Measurements from ENCODE around the gene PNPLA8. TPM values are rescaled to one million over a fixed set of nuclear protein-coding genes. Genes with fewer than 3 reads are reported as not detected.

PNPLA8 gene
- total and polyA plus RNA-seq, 2 of the 4 experiments (the other 2 are of a cell fraction), result 7.0 to 14.5 TPM

GRCh38 chr7:108441392-108441955 lies 84.5 kb downstream of the PNPLA8 start:
- H2AFZ ChIP-seq (replicated peaks; ENCODE audit: low read length, poor library complexity), result no peak overlapping the region
- no peak overlapping the region for H3K4ac ChIP-seq (ENCODE audit: low read depth, low read length)
- H4K8ac ChIP-seq (ENCODE audit: low read depth in 2 of 2, low read length in 2 of 2), result no peak overlapping the region
- H2BK120ac ChIP-seq (ENCODE audit: low read depth, low read length), result no peak overlapping the region
- no peak overlapping the region for H3K23ac ChIP-seq (ENCODE audit: low read depth, low read length)
- no peaks in the 10 kb centered on the region for H3K4me1 ChIP-seq (ENCODE audit: control insufficient read depth, insufficient read depth, low read length)
- WGBS, 2 experiments (ENCODE audit: extremely low coverage in 2 of 2, insufficient read length in 1 of 2), result no CpG with 5 or more reads among the region's 4 CpGs
- no peak overlapping the region for H4K5ac ChIP-seq (ENCODE audit: low read depth, low read length)
- in situ Hi-C loops (cut with MboI; ENCODE audit: low sequenced_read_pairs), result loop anchor here (10.0 kb wide), 1 partner anchor 257 kb away; no protein-coding TSS in a partner anchor
- no peak for ATAC-seq (ENCODE audit: low read depth)
- no TSS peak for BruUV-seq (replicated peaks)
- H4K20me1 ChIP-seq (ENCODE audit: insufficient read depth, low read length), result no peaks in the 10 kb centered on the region
- no peak overlapping the region for H2BK5ac ChIP-seq (ENCODE audit: low read depth, low read length, poor library complexity, severe bottlenecking)
- no peaks in the 10 kb centered on the region for H3K9me3 ChIP-seq (ENCODE audit: control insufficient read depth, insufficient read depth, low read length)
- H3K9me1 ChIP-seq (ENCODE audit: insufficient read depth, low read length), result no peaks in the 10 kb centered on the region
- no peak overlapping the region for H3K4me2 ChIP-seq (ENCODE audit: low read depth, low read length)
- TF ChIP-seq MAZ (IDR thresholded peaks at IDR 0.05; ENCODE audit: borderline replicate concordance, low read depth, low read length), result no peak
- no peak for TF ChIP-seq BHLHE40 (IDR thresholded peaks at IDR 0.05; ENCODE audit: low read depth, low read length)
- no peak for TF ChIP-seq RCOR1 (IDR thresholded peaks at IDR 0.05; ENCODE audit: insufficient replicate concordance, low read length)
- TF ChIP-seq USF2 (IDR thresholded peaks at IDR 0.05; ENCODE audit: low read depth, low read length), result no peak
- no peak for TF ChIP-seq NFE2L2 (IDR thresholded peaks at IDR 0.05; ENCODE audit: low read depth, low read length)
- no peak for TF ChIP-seq MXI1 (IDR thresholded peaks at IDR 0.05; ENCODE audit: borderline replicate concordance, low read depth, low read length)
- no peak for TF ChIP-seq CHD1 (IDR thresholded peaks at IDR 0.05; ENCODE audit: low read depth, low read length)
- no peak for TF ChIP-seq RAD21 (IDR thresholded peaks at IDR 0.05; ENCODE audit: low read length)
- TF ChIP-seq POLR2A (IDR thresholded peaks at IDR 0.05; ENCODE audit: low read depth, low read length), result no peak
- no peak for TF ChIP-seq FOS (IDR thresholded peaks at IDR 0.05; ENCODE audit: low read depth, low read length)
- TF ChIP-seq MAFK (IDR thresholded peaks at IDR 0.05; ENCODE audit: low read depth, low read length), result no peak
- no peak for TF ChIP-seq CEBPB (IDR thresholded peaks at IDR 0.05; ENCODE audit: low read depth, low read length)
- TF ChIP-seq CTCF (conservative IDR thresholded peaks at IDR 0.05; ENCODE audit: low read depth, low read length), result no peak
- TF ChIP-seq ELK1 (IDR thresholded peaks at IDR 0.05; ENCODE audit: borderline replicate concordance, low read depth, low read length), result no peak
- no peak for TF ChIP-seq SMC3 (IDR thresholded peaks at IDR 0.05; ENCODE audit: low read depth, low read length)
- H2BK15ac ChIP-seq (ENCODE audit: low read depth, low read length), result no peak overlapping the region
- H3K27me3 ChIP-seq (ENCODE audit: control insufficient read depth, insufficient read depth, low read length), result peaks cover 2% of the 10 kb centered on the region
- dilution Hi-C loops (cut with HindIII; ENCODE audit: low sequenced_read_pairs, unreplicated experiment), result no loop called here
- no peaks in the 10 kb centered on the region for H3K79me1 ChIP-seq (ENCODE audit: low read depth in 1 of 2, low read length in 2 of 2)
- intact Hi-C loops (cut with micrococcal nuclease), result no loop called here
- no peak overlapping the region for H3K14ac ChIP-seq (replicated peaks; ENCODE audit: low read depth, low read length)
- H4K91ac ChIP-seq (ENCODE audit: insufficient read depth, low read depth, low read length), result no peak overlapping the region
- H2BK20ac ChIP-seq (ENCODE audit: low read depth, low read length), result no peak overlapping the region
- no peaks in the 10 kb centered on the region for H3K36me3 ChIP-seq (ENCODE audit: control insufficient read depth, insufficient read depth, low read length)
- H2AK5ac ChIP-seq (ENCODE audit: low read depth, low read length), result no peak overlapping the region
- H3K18ac ChIP-seq (ENCODE audit: low read depth, low read length), result no peak overlapping the region
- no peak overlapping the region for H3K27ac ChIP-seq (ENCODE audit: insufficient read depth, low read length)
- no peak overlapping the region for H3K4me3 ChIP-seq (ENCODE audit: insufficient read depth, low read depth, low read length)
- ChIA-PET CTCF (interaction anchor here (1.2 kb wide), 1 partner anchor 10 kb away, joined by 3 read pairs; no protein-coding TSS in a partner anchor), POLR2A (ENCODE audit: unreplicated experiment) (no interaction called here)
- H2AK9ac ChIP-seq (replicated peaks; ENCODE audit: low read depth, low read length, poor library complexity), result no peak overlapping the region
- DNase-seq, result no peak
- no peak overlapping the region for H3K56ac ChIP-seq (ENCODE audit: extremely low read depth, insufficient read depth, low read length)
- H3K9ac ChIP-seq (ENCODE audit: low read depth, low read length), result no peak overlapping the region

Data from IMR-90 (cell line).